Muscle layer of duodenum (tissue), 2 donors: ENCODE measurements around the gene GAK.
A peak's percentile ranks its signal among the peaks of the same experiment; 100 is the strongest.
"Not testable (repeated sequence)": the region's sequence is repeated elsewhere in the genome, so short reads cannot be mapped to it uniquely, and the experiment has no call there.

Experiments used
- H3K27ac ChIP-seq: one replicate; pipeline ENCODE4 v1.7.0; 2013; ENCODE audit warnings: mild to moderate bottlenecking, low read length
- H3K27me3 ChIP-seq: one replicate; pipeline ENCODE4 v1.7.0; 2013; ENCODE audit warnings: low read depth, mild to moderate bottlenecking, control low read depth, low read length
- H3K36me3 ChIP-seq, 2 donors: one replicate each; pipeline ENCODE4 v1.7.0; 2013; ENCODE audit warnings: low read length in 2 of 2, control low read depth in 1 of 2, mild to moderate bottlenecking in 1 of 2; ENCODE audit not compliant: insufficient read depth in 2 of 2, control insufficient read depth in 1 of 2
- H3K4me1 ChIP-seq, 2 donors: one replicate each; pipeline ENCODE4 v1.7.0; 2013; ENCODE audit warnings: low read length in 2 of 2, mild to moderate bottlenecking in 2 of 2, control low read depth in 1 of 2, moderate library complexity in 1 of 2; ENCODE audit not compliant: insufficient read depth in 2 of 2, control insufficient read depth in 1 of 2
- H3K4me3 ChIP-seq, 2 donors: one replicate each; pipeline ENCODE4 v1.7.0; 2013; ENCODE audit warnings: low read length in 2 of 2, low read depth in 1 of 2, mild to moderate bottlenecking in 1 of 2
- H3K9me3 ChIP-seq, 2 donors: one replicate each; pipeline ENCODE4 v1.7.0; 2013; ENCODE audit warnings: low read length in 2 of 2, control low read depth in 1 of 2, mild to moderate bottlenecking in 1 of 2; ENCODE audit not compliant: control insufficient read depth in 1 of 2
- donor health status: healthy.

GAK gene

DNA sequence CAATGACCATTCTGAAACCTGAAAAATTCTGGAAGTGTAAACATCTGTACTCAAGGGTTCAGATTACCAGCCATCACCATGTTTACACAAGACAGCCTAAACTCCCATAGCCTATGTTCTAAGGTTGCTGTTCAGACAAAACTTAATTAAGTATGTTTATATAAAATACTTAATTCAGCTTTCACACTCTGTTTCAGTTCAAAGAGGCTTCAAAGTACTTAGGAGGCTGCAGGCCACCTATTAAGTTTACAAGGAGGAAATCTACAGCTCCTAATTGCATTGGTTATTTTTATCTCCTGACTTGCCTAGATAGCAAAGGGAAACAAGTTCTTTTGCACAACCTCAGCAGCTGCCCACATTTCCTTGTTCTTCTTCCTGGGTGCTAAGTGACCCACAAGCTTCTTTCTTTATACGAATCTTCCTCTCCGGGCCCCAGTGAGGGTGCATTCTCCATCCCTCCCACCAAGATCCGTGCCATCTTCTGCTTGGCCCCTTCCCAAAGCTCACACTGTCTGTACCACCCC is 2.0 kb downstream of the GAK start:
- Histone ChIP-seq H3K27me3 (no peaks in the 10 kb centered on the region), H3K9me3 (no peaks in the 10 kb centered on the region), H3K4me3 (peak overlapping the region in 1 of 2 donors; percentile 99), H3K4me1 (peaks cover 10 to 29% of the 10 kb centered on the region in 2 donors), H3K27ac (peak overlapping the region; percentile 74), H3K36me3 (no peaks in the 10 kb centered on the region)

DNA sequence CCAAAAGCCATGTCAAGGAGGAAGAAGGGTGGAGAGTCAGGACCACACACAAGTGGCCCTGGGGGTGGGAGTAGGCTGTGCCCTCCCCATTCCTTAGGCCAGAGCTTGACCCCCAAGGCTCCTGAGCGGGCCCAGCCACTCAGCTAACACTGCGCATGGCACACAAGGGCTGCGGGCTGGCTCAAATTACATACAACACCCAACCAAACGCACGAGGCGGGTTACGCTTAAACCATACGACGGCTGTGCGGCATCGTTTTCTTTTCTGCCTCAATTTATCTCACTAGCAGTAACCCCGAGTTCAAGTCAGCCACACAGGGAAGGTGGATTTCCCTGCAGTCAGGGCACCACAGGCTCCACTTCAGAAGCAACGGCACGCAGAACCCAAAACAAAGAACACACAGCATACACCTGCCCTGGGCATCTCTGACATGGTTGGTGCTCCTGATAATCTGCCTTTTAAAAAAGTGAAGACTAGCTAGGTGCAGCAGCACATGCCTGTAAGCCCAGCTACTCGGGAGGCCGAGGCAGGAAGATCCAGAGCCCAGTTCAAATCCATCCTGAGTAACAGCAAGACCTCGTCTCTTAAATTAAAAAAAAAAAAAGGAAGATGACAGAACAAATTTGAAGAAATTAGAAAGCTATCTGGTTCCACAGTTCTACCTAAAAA is 2.9 kb downstream of the GAK start:
- no peaks in the 10 kb centered on the region for H3K27me3 ChIP-seq
- H3K9me3 ChIP-seq: no peaks in the 10 kb centered on the region
- no peaks in the 10 kb centered on the region for H3K36me3 ChIP-seq
- peaks cover 10 to 29% of the 10 kb centered on the region in 2 donors for H3K4me1 ChIP-seq
- H3K4me3 ChIP-seq: no peak overlapping the region
- H3K27ac ChIP-seq: no peak overlapping the region

DNA sequence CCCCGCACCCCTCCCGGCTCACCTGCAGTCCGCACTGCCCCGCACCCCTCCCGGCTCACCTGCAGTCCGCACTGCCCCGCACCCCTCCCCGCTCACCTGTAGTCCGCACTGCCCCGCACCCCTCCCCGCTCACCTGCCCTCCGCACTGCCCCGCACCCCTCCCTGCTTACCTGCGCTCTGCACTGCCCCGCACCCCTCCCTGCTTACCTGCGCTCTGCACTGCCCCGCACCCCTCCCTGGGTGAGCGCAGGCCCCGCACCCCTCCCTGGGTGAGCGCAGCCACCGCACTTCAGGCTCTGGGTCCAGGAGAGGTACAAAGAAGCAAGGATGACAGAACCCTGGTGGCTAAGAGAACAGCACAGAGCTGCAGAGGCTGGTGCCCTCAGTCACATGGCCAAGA is 4.5 kb downstream of the GAK start:
- peaks cover 6 to 23% of the 10 kb centered on the region in 2 donors for H3K4me1 ChIP-seq
- not testable (repeated sequence) for H3K9me3 ChIP-seq, H3K27me3 ChIP-seq, H3K4me3 ChIP-seq, H3K36me3 ChIP-seq, H3K27ac ChIP-seq

DNA sequence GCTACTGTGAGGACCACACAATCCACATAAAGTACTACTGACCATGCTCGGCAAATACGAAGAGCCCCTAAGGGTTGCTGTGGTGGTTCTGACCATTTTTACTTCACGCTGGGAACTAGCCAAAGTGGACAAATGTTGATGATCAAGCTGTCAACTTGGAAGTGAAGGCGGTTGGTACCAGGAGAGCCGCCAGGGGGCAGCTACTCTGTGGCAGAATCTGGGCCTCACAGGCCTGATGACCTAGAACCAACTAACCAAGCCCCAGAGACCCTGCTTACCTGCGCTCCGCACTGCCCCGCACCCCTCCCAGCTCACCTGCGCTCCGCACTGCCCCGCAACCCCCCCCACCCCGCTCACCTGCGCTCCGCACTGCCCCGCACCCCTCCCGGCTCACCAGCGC is 5.6 kb downstream of the GAK start:
- H3K4me1 ChIP-seq: peaks cover 6 to 23% of the 10 kb centered on the region in 2 donors

DNA sequence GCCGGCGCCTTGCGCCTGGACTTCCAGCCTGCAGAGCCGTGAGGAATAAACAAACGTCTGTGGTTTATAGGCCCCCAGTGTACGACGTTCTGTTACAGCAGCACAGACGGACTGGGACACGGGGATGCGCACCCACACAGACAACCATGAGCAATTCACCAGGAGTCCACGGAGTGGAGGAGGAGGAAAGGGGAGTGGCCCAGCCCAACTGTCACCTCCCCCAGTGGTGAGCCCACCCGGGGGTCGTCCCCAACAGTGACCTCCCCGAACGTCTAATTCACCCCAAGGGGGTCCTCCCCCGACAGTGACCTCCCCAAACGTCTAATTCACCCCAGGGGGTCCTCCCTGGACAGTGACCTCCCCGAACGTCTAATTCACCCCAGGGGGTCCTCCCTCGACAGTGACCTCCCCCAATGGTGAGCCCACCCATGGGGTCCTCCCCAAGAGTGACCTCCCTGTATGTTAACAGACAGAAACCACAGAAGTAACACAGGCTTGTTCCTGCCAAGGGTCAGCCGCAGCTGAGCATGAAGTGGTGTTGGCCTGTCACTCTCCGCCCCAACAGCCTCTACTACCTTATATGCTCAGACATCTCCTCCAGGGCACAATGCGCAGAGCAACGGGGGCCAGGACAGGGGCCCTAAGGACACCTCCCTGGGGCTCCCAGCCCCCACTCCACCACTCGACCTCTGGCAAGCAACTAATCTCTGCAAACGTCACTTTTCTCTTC is 6.2 kb downstream of the GAK start:
- no peaks in the 10 kb centered on the region for H3K36me3 ChIP-seq
- no peak overlapping the region for H3K4me3 ChIP-seq
- no peaks in the 10 kb centered on the region for H3K27me3 ChIP-seq
- H3K4me1 ChIP-seq: peaks cover 5 to 19% of the 10 kb centered on the region in 2 donors
- H3K27ac ChIP-seq: no peak overlapping the region
- H3K9me3 ChIP-seq: no peaks in the 10 kb centered on the region

More for the DNA sequence above, 5.6 kb downstream of the GAK start:
- no peak overlapping the region for H3K27ac ChIP-seq
- no peaks in the 10 kb centered on the region for H3K36me3 ChIP-seq
- no peak overlapping the region for H3K4me3 ChIP-seq
- H3K9me3 ChIP-seq: no peaks in the 10 kb centered on the region
- no peaks in the 10 kb centered on the region for H3K27me3 ChIP-seq

DNA sequence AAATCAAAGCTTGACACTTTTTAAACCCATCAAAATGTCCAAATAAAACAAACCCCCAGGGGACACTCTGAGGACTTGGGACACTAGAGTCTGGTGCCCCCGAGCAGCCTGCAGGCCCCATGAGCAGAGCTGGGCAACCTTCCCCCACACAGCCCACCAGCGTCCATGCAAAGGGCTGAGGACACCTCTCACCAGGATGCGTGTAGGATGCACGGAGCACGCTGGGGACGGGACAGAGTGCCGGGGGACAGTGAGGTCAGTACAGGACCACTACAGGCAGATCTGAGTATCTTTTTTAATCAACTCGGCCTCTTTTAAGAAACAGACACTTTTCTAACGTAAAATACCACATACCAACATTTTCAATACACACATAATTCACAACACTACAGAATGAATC is 6.9 kb downstream of the GAK start:
- Histone ChIP-seq H3K9me3 (no peaks in the 10 kb centered on the region), H3K36me3 (no peaks in the 10 kb centered on the region), H3K27me3 (no peaks in the 10 kb centered on the region), H3K27ac (no peak overlapping the region), H3K4me1 (peaks cover 0 to 11% of the 10 kb centered on the region in 2 donors), H3K4me3 (no peak overlapping the region)

DNA sequence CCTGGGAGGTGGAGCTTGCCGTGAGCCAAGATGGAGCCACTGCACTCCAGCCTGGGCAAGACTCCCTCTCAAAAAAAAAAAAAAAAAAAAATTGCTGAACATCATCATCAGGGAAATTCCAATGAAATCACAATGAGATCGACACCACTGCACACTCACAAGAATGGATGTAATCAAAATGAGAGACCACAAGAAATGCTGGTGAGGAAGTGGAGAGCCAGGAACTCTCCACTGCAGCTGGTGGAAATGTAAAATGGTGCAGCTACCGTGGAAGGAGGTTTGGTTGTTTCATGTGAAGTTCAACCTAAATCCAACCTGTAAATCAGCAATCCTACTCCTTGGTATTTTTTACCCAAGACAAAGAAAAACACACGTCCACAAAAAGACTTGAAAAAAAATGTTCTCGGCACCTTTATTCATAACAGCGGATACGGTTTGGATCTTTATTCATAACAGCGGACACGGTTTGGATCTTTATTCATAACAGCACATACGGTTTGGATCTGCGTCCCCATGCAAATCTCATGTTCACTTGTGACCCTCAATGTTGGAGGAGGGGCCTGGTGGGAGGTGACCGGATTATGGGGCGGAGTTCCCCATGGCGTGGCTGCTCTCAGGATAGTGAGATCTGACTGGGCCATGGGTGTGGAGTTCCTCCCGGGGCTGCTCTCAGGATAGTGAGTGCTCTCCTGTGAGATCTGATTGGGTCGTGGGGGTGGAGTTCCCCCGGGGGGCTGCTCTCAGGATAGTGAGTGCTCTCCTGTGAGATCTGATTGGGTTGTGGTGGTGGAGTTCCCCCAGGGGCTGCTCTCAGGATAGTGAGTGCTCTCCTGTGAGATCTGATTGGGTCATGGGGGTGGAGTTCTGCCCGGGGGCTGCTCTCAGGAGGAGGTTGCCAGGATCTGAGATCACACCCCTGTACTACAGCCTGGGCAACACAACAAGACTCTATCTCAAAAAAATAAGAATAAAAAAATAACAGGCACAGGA is 7.7 kb downstream of the GAK start:
- Histone ChIP-seq H3K4me3 (no peak overlapping the region), H3K4me1 (peaks cover 0 to 3% of the 10 kb centered on the region in 2 donors), H3K36me3 (no peaks in the 10 kb centered on the region), H3K27me3 (no peaks in the 10 kb centered on the region), H3K9me3 (no peaks in the 10 kb centered on the region), H3K27ac (no peak overlapping the region)

DNA sequence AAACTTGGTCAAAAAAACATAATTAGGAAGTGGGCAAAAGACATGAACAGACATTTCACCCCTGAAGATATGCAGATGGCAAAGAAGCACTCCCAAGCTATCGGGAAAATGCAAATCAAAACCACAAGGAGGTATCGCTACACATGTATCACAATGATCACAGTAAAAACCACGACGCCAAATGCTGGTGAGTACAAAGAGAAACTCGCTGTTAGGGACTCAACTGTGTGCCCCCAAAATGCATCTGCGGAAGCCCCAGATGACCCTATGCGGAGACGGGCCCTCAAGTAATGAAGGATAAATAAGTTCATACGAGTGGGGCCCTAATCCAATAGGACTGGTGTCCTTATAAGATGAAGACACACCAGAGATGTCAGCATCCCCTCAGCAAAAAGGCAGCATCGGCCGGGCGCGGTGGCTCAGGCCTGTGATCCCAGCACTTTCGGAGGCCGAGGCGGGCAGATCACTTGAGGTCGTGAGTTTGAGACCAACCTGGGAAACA is 10.2 kb downstream of the GAK start:
- Histone ChIP-seq H3K27ac (no peak overlapping the region), H3K27me3 (no peaks in the 10 kb centered on the region), H3K4me1 (no peaks in the 10 kb centered on the region), H3K9me3 (peaks cover 0 to 2% of the 10 kb centered on the region in 2 donors), H3K4me3 (no peak overlapping the region), H3K36me3 (no peaks in the 10 kb centered on the region)

DNA sequence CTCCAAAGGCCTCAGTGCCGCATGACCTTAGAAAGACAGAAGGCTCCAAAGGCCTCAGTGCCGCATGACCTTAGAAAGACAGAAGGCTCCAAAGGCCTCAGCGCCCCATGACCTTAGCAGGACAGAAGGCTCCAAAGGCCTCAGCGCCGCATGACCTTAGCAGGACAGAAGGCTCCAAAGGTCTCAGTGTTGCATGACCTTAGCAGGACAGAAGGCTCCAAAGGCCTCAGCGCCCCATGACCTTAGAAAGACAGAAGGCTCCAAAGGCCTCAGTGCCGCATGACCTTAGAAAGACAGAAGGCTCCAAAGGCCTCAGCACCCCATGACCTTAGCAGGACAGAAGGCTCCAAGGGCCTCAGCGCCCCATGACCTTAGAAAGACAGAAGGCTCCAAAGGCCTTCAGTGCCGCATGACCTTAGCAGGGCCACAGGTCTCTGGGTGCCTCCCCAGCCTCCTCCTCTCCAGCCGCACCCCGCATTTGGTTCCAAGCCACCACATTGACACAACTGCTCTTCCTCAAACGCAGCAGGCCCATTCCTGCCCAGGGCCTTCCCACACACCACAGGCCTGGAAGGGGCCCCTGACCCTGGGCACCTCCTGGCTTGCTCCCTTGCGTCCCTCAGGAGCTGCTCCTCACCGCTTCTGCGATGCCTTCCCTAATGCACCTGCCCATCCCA is 13.0 kb downstream of the GAK start:
- not testable (repeated sequence) for H3K4me1 ChIP-seq, H3K4me3 ChIP-seq, H3K27me3 ChIP-seq, H3K27ac ChIP-seq, H3K36me3 ChIP-seq, H3K9me3 ChIP-seq

DNA sequence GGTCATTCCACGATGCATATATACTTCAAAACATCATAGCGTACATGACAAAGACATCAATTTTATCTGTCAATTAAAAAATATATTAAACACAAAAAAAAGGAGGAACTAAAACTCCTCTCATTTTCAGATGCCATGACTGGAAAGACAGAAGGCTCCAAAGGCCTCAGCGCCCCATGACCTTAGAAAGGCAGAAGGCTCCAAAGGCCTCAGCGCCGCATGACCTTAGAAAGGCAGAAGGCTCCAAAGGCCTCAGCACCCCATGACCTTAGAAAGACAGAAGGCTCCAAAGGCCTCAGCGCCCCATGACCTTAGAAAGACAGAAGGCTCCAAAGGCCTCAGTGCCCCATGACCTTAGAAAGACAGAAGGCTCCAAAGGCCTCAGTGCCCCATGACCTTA is 13.5 kb downstream of the GAK start:
- H3K36me3 ChIP-seq, H3K4me1 ChIP-seq, H3K4me3 ChIP-seq, H3K27me3 ChIP-seq, H3K27ac ChIP-seq, H3K9me3 ChIP-seq: not testable (repeated sequence)
